Stimulated activated CD8-positive, alpha-beta memory T cell treated with anti-CD3 and anti-CD28 coated beads, Interleukin-12 subunit alpha, Interleukin-12 subunit beta, amount 100 ng/mL, for 4 hours (primary cell): Measurements from ENCODE around the gene NENF.
A peak's percentile ranks its signal among the peaks of the same experiment; 100 is the strongest.
"Not testable (repeated sequence)": the region's sequence is repeated elsewhere in the genome, so short reads cannot be mapped to it uniquely, and the experiment has no call there.

ENCODE experiments used
- DNase-seq: peaks from one replicate; pipeline ENCODE4 v3.0.0-alpha.2; 2020; ENCODE audit warnings: low read depth

The NENF gene

GRCh38 chr1:212432661-212433576, at the start of gene NENF:
Gene NENF (plus strand): TSS chr1:212432920. CDS start chr1:212432944, 24 bp downstream.
- DNase-seq, result peak; percentile 64

- DNase-seq, result no peak
Measured at GRCh38 chr1:212386029-212386428, 46.7 kb upstream of the NENF start.

GRCh38 chr1:212388985-212389716, 43.6 kb upstream of the NENF start:
- DNase-seq, result no peak

- not testable (repeated sequence) for DNase-seq
Measured at GRCh38 chr1:212395678-212396437, 36.9 kb upstream of the NENF start.

GRCh38 chr1:212396638-212397037, 36.1 kb upstream of the NENF start:
- no peak for DNase-seq

GRCh38 chr1:212397171-212397570, 35.5 kb upstream of the NENF start:
- DNase-seq, result no peak

- DNase-seq, result no peak
Measured at GRCh38 chr1:212401042-212401441, 31.7 kb upstream of the NENF start.

- no peak for DNase-seq
Measured at GRCh38 chr1:212401838-212402582, 30.7 kb upstream of the NENF start.

GRCh38 chr1:212402666-212403321, 29.9 kb upstream of the NENF start:
- DNase-seq, result no peak

GRCh38 chr1:212410231-212410820, 22.4 kb upstream of the NENF start:
- no peak for DNase-seq

- no peak for DNase-seq
Measured at GRCh38 chr1:212412374-212412773, 20.3 kb upstream of the NENF start.

- DNase-seq, result no peak
Measured at GRCh38 chr1:212413902-212414327, 18.8 kb upstream of the NENF start.

GRCh38 chr1:212414328-212415106, 18.2 kb upstream of the NENF start, which contains the start of gene PACC1:
Gene PACC1 (minus strand): TSS chr1:212414886. CDS start chr1:212414757, 129 bp downstream.
- DNase-seq, result peak; percentile 82

- DNase-seq, result no peak
Measured at GRCh38 chr1:212415107-212415841, 17.4 kb upstream of the NENF start.

- no peak for DNase-seq
Measured at GRCh38 chr1:212421165-212421564, 11.6 kb upstream of the NENF start.

- DNase-seq, result no peak
Measured at GRCh38 chr1:212423879-212424278, 8.8 kb upstream of the NENF start.

GRCh38 chr1:212428496-212428895, 4.2 kb upstream of the NENF start:
- no peak for DNase-seq

GRCh38 chr1:212430416-212430815, 2.3 kb upstream of the NENF start:
- no peak for DNase-seq

GRCh38 chr1:212430955-212431394, 1.7 kb upstream of the NENF start:
- no peak for DNase-seq
